Neuronal stem cell (in vitro differentiated cells): ENCODE data around the gene TNIK.

ENCODE experiments used
- DNase-seq: peaks from one replicate; pipeline ENCODE4 v3.0.0-alpha.2; 2013; ENCODE audit warnings: low spot score
- H2AFZ ChIP-seq: one replicate; pipeline ENCODE4 v1.6.1; 2013; ENCODE audit warnings: mild to moderate bottlenecking, low read length, inconsistent platforms
- H2AK5ac ChIP-seq: 2 replicates; pipeline ENCODE4 v1.6.1; 2013; ENCODE audit warnings: low read depth, mild to moderate bottlenecking, inconsistent platforms, low read length, moderate library complexity, mixed read lengths
- H2BK120ac ChIP-seq: 2 replicates; pipeline ENCODE4 v1.6.1; 2013; ENCODE audit warnings: low read depth, mild to moderate bottlenecking, inconsistent platforms, low read length, moderate library complexity, mixed read lengths
- H2BK12ac ChIP-seq: one replicate; pipeline ENCODE4 v1.6.1; 2013; ENCODE audit warnings: low read length, inconsistent platforms
- H2BK15ac ChIP-seq: 2 replicates; pipeline ENCODE4 v1.6.1; 2013; ENCODE audit warnings: mild to moderate bottlenecking, low read length, inconsistent platforms, mixed read lengths
- H2BK5ac ChIP-seq: one replicate; pipeline ENCODE4 v1.6.1; 2013; ENCODE audit warnings: inconsistent platforms, mild to moderate bottlenecking, low read length, moderate library complexity
- H3K14ac ChIP-seq: one replicate; pipeline ENCODE4 v1.6.1; 2013; ENCODE audit warnings: low read length, inconsistent platforms
- H3K18ac ChIP-seq: 2 replicates; pipeline ENCODE4 v1.6.1; 2013; ENCODE audit warnings: low read length, inconsistent platforms
- H3K23ac ChIP-seq: 2 replicates; pipeline ENCODE4 v1.6.1; 2013; ENCODE audit warnings: low read depth, mild to moderate bottlenecking, mixed read lengths, low read length, inconsistent platforms; ENCODE audit not compliant: poor library complexity
- H3K27ac ChIP-seq: replicated peaks from 3 replicates; pipeline ENCODE4 v1.5.1; 2013; ENCODE audit warnings: low read length, inconsistent platforms
- H3K27me3 ChIP-seq, 3 experiments: 2 replicates each; pipeline ENCODE4 v1.6.1; 2013; ENCODE audit warnings: low read length in 3 of 3, mild to moderate bottlenecking in 2 of 3, inconsistent platforms in 1 of 3, low read depth in 1 of 3, mixed read lengths in 1 of 3, moderate library complexity in 1 of 3; ENCODE audit not compliant: control insufficient read depth in 3 of 3, insufficient read depth in 3 of 3
- H3K36me3 ChIP-seq, 2 donors: replicated peaks in 1 of 2; 2 replicates each; pipeline ENCODE4 v1.6.1; 2013; ENCODE audit warnings: low read length in 2 of 2; ENCODE audit not compliant: control insufficient read depth in 2 of 2, insufficient read depth in 2 of 2
- H3K4ac ChIP-seq: 2 replicates; pipeline ENCODE4 v1.6.1; 2013; ENCODE audit warnings: inconsistent platforms, mild to moderate bottlenecking, low read length, moderate library complexity
- H3K4me1 ChIP-seq, 2 donors: 1 replicate in 1 of 2; 2 replicates in 1 of 2; pipeline ENCODE4 v1.6.1; 2013; ENCODE audit warnings: low read length in 2 of 2, low read depth in 1 of 2; ENCODE audit not compliant: control insufficient read depth in 2 of 2, insufficient read depth in 1 of 2
- H3K4me2 ChIP-seq: one replicate; pipeline ENCODE4 v1.6.1; 2013; ENCODE audit warnings: mild to moderate bottlenecking, low read length, inconsistent platforms; ENCODE audit not compliant: insufficient read depth, poor library complexity, severe bottlenecking
- H3K4me3 ChIP-seq, 2 donors: 2 replicates each; pipeline ENCODE4 v1.5.1; 2013; ENCODE audit warnings: low read length in 2 of 2, mild to moderate bottlenecking in 2 of 2, inconsistent platforms in 1 of 2, moderate library complexity in 1 of 2
- H3K79me1 ChIP-seq: one replicate; pipeline ENCODE4 v1.6.1; 2013; ENCODE audit warnings: low read depth, mild to moderate bottlenecking, inconsistent platforms, low read length, moderate library complexity
- H3K9ac ChIP-seq: one replicate; pipeline ENCODE4 v1.6.1; 2013; ENCODE audit warnings: mild to moderate bottlenecking, low read depth, low read length, inconsistent platforms; ENCODE audit not compliant: poor library complexity
- H3K9me3 ChIP-seq, 2 donors: replicated peaks in 1 of 2; 2 replicates each; pipeline versions ENCODE3 to v1.6.1; 2013; ENCODE audit warnings: low read length in 2 of 2, mild to moderate bottlenecking in 2 of 2, inconsistent platforms in 1 of 2, low read depth in 1 of 2, mixed read lengths in 1 of 2, moderate library complexity in 1 of 2; ENCODE audit not compliant: control insufficient read depth in 2 of 2, insufficient read depth in 1 of 2
- H4K8ac ChIP-seq: one replicate; pipeline ENCODE4 v1.6.1; 2013; ENCODE audit warnings: low read depth, mild to moderate bottlenecking, inconsistent platforms, low read length, moderate library complexity
- H4K91ac ChIP-seq: one replicate; pipeline ENCODE4 v1.6.1; 2013; ENCODE audit warnings: low read length, low read depth, mild to moderate bottlenecking, inconsistent platforms; ENCODE audit not compliant: poor library complexity
- WGBS, 2 donors: extraction: QIAGEN DNeasy Blood & Tissue Kit; methylation state at CpG; one replicate each; pipeline ENCODE4 v1.1.7; 2013; ENCODE audit warnings: missing lambda C conversion rate in 2 of 2, mixed read lengths in 1 of 2; ENCODE audit not compliant: insufficient read length in 2 of 2, insufficient replicate concordance in 1 of 2; ENCODE audit errors: extremely low coverage in 2 of 2; 5-methylcytosine and 5-hydroxymethylcytosine counted together

TNIK gene

GRCh38 chr3:171184372-171184771 is 275.8 kb downstream of the TNIK start:
- no peak overlapping the region for H2AK5ac ChIP-seq
- H4K91ac ChIP-seq, result no peak overlapping the region
- H2AFZ ChIP-seq, result no peak overlapping the region
- H3K14ac ChIP-seq, result no peak overlapping the region
- H3K4me2 ChIP-seq, result no peak overlapping the region
- peaks cover 0 to 30% of the 10 kb centered on the region in 2 donors for H3K36me3 ChIP-seq
- no peak overlapping the region for H4K8ac ChIP-seq
- H3K4me3 ChIP-seq, result no peak overlapping the region
- H3K27ac ChIP-seq, result no peak overlapping the region
- H2BK120ac ChIP-seq, result no peak overlapping the region
- H2BK5ac ChIP-seq, result no peak overlapping the region
- DNase-seq, result no peak
- H3K9me3 ChIP-seq, result no peaks in the 10 kb centered on the region
- H3K79me1 ChIP-seq, result no peaks in the 10 kb centered on the region
- no peak overlapping the region for H3K9ac ChIP-seq
- H2BK15ac ChIP-seq, result no peak overlapping the region
- H3K4ac ChIP-seq, result no peak overlapping the region
- no peak overlapping the region for H2BK12ac ChIP-seq
- no peaks in the 10 kb centered on the region for H3K27me3 ChIP-seq
- no CpG with 5 or more reads among the region's 6 CpGs for WGBS, 2 donors
- H3K23ac ChIP-seq, result no peak overlapping the region
- no peak overlapping the region for H3K18ac ChIP-seq
- H3K4me1 ChIP-seq, result peaks cover 2% of the 10 kb centered on the region in 2 donors

GRCh38 chr3:171183042-171183441 is 277.2 kb downstream of the TNIK start:
- Histone ChIP-seq H3K4me3 (no peak overlapping the region), H2BK15ac (no peak overlapping the region), H3K27me3 (no peaks in the 10 kb centered on the region), H3K14ac (no peak overlapping the region), H3K27ac (no peak overlapping the region), H3K9ac (no peak overlapping the region), H3K79me1 (no peaks in the 10 kb centered on the region), H4K8ac (no peak overlapping the region), H3K23ac (no peak overlapping the region), H3K9me3 (no peaks in the 10 kb centered on the region), H3K4me1 (peaks cover 2% of the 10 kb centered on the region in 2 donors), H2AK5ac (no peak overlapping the region), H2BK120ac (no peak overlapping the region), H3K18ac (no peak overlapping the region), H2BK5ac (no peak overlapping the region), H2AFZ (no peak overlapping the region), H3K4me2 (no peak overlapping the region), H2BK12ac (no peak overlapping the region), H3K4ac (no peak overlapping the region), H4K91ac (no peak overlapping the region), H3K36me3 (peaks cover 0 to 21% of the 10 kb centered on the region in 2 donors)
- no CpG with 5 or more reads among the region's 4 CpGs for WGBS, 2 donors
- DNase-seq, result no peak

GRCh38 chr3:171181907-171182690 is 278.1 kb downstream of the TNIK start:
- no peak overlapping the region for H2BK5ac ChIP-seq
- no peak overlapping the region for H4K91ac ChIP-seq
- no peaks in the 10 kb centered on the region for H3K79me1 ChIP-seq
- no peak for DNase-seq
- H4K8ac ChIP-seq, result no peak overlapping the region
- H2AK5ac ChIP-seq, result no peak overlapping the region
- H3K4ac ChIP-seq, result no peak overlapping the region
- no peak overlapping the region for H3K23ac ChIP-seq
- no peak overlapping the region for H3K9ac ChIP-seq
- H3K36me3 ChIP-seq, result peaks cover 0 to 29% of the 10 kb centered on the region in 2 donors
- H2BK15ac ChIP-seq, result no peak overlapping the region
- H3K4me2 ChIP-seq, result no peak overlapping the region
- no peaks in the 10 kb centered on the region for H3K9me3 ChIP-seq
- H2BK120ac ChIP-seq, result no peak overlapping the region
- H3K18ac ChIP-seq, result no peak overlapping the region
- H2AFZ ChIP-seq, result no peak overlapping the region
- no CpG with 5 or more reads among the region's 4 CpGs for WGBS, 2 donors
- H3K4me3 ChIP-seq, result no peak overlapping the region
- H3K14ac ChIP-seq, result no peak overlapping the region
- H3K27ac ChIP-seq, result no peak overlapping the region
- H3K27me3 ChIP-seq, result no peaks in the 10 kb centered on the region
- H2BK12ac ChIP-seq, result no peak overlapping the region
- H3K4me1 ChIP-seq, result peaks cover 2% of the 10 kb centered on the region in 2 donors

GRCh38 chr3:171178714-171179113 is 281.5 kb downstream of the TNIK start:
- no peak overlapping the region for H2BK12ac ChIP-seq
- H2BK15ac ChIP-seq, result no peak overlapping the region
- H3K9me3 ChIP-seq, result no peaks in the 10 kb centered on the region
- peaks cover 0 to 50% of the 10 kb centered on the region in 2 donors for H3K36me3 ChIP-seq
- no peak overlapping the region for H3K27ac ChIP-seq
- peaks cover 0 to 5% of the 10 kb centered on the region in 2 donors for H3K4me1 ChIP-seq
- no peak overlapping the region for H3K4ac ChIP-seq
- no peak overlapping the region for H3K4me2 ChIP-seq
- no peak for DNase-seq
- H3K27me3 ChIP-seq, result no peaks in the 10 kb centered on the region
- H2BK120ac ChIP-seq, result no peak overlapping the region
- H4K91ac ChIP-seq, result no peak overlapping the region
- no peak overlapping the region for H2AK5ac ChIP-seq
- H4K8ac ChIP-seq, result no peak overlapping the region
- no peak overlapping the region for H3K9ac ChIP-seq
- H3K18ac ChIP-seq, result no peak overlapping the region
- no peak overlapping the region for H3K23ac ChIP-seq
- no peak overlapping the region for H3K14ac ChIP-seq
- no peak overlapping the region for H3K4me3 ChIP-seq
- H2BK5ac ChIP-seq, result no peak overlapping the region
- no peak overlapping the region for H2AFZ ChIP-seq
- no peaks in the 10 kb centered on the region for H3K79me1 ChIP-seq
